Ascending aorta (tissue), 2 donors: Measurements from ENCODE around the gene IGLL5. TPM values are rescaled to one million over a fixed set of nuclear protein-coding genes. Genes with fewer than 3 reads are reported as not detected.
"Not testable (repeated sequence)": the region's sequence is repeated elsewhere in the genome, so short reads cannot be mapped to it uniquely, and the experiment has no call there.

ENCODE experiments used
- DNase-seq, 2 donors: peaks; one replicate each; pipeline ENCODE4 v3.0.0-alpha.2; 2019; ENCODE audit warnings: low spot score in 2 of 2
- H3K27ac ChIP-seq, 2 donors: fragments of 200-600 bp; sonication (generic); one replicate each; pipeline ENCODE4 v1.5.1; 2016 to 2017; ENCODE audit warnings: mild to moderate bottlenecking in 1 of 2
- H3K27me3 ChIP-seq: fragments of 200-600 bp; sonication (generic); one replicate; pipeline ENCODE4 v1.5.1; 2017
- H3K36me3 ChIP-seq, 2 donors: fragments of 200-600 bp; sonication (generic); one replicate each; pipeline ENCODE4 v1.5.1; 2016
- H3K4me1 ChIP-seq, 2 donors: fragments of 200-600 bp; sonication (generic); one replicate each; pipeline ENCODE4 v1.5.1; 2016 to 2017; ENCODE audit warnings: mild to moderate bottlenecking in 1 of 2
- H3K4me3 ChIP-seq, 2 donors: fragments of 200-600 bp; sonication (generic); one replicate each; pipeline ENCODE4 v1.5.1; 2016 to 2017; ENCODE audit warnings: mild to moderate bottlenecking in 1 of 2
- H3K9me3 ChIP-seq, 2 donors: fragments of 200-600 bp; sonication (generic); one replicate each; pipeline ENCODE4 v1.5.1; 2016
- intact Hi-C: fragments of 100-400 bp; cut with DNase I; formaldehyde crosslinking; loops from one replicate; pipeline ENCODE4 v1.15.1; 2023
- total RNA-seq: library from RNA; depleted of rRNA; stranded (reverse); fragments of >200 nt; gene quantifications from one replicate; pipeline ENCODE4 v1.1.0, GENCODE V29; 2016
- TF ChIP-seq, protein P1 (sequence below), 3 experiments: fragments of 200-600 bp in 2 of 3; fragments of 450-650 bp in 1 of 3; sonication (generic) in 2 of 3; IDR thresholded peaks; one replicate each; pipeline ENCODE4 v1.5.1; 2016 to 2019; ENCODE audit warnings: antibody characterized with exemption in 3 of 3, mild to moderate bottlenecking in 1 of 3, moderate library complexity in 1 of 3

The IGLL5 gene
- total RNA-seq, 1 donor from 2014 or later: 2.3 TPM

DNA sequence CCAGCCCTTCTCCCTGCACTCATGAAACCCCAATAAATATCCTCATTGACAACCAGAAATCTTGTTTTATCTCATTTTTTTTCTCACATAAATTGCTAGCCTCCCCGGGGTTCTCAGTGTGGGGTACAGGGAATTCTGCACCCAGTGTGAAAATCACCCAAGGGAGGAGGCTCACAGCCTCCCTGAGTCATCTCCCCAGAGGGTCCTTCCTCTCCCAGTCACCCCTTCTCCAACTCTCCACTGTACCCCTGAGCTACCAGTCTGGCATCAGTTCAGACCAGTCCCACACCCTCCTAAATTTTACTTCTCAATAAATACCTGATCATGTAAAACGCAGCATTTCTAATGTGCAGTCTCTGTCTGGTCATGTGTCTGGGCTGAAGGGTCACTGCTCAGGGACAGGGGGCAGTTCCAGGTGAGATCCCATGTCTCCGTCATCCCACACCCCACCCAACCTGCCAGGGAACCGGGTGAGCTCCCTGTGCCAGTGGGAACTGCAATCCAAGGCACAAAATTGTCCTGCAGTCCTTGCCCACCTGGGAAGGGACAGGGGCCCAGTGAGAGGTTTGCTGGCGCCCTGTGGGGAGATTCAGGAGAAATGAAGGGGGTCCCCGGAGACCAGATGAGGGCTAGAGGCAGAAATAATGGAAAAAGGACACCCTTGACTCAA, 8.3 kb downstream of the IGLL5 start:
- Histone ChIP-seq H3K4me1 (no peaks in the 10 kb centered on the region), H3K4me3 (no peak overlapping the region), H3K27me3 (no peaks in the 10 kb centered on the region), H3K36me3 (no peaks in the 10 kb centered on the region), H3K27ac (no peak overlapping the region), H3K9me3 (no peaks in the 10 kb centered on the region)
- no peak for DNase-seq
- TF ChIP-seq, protein P1, sequence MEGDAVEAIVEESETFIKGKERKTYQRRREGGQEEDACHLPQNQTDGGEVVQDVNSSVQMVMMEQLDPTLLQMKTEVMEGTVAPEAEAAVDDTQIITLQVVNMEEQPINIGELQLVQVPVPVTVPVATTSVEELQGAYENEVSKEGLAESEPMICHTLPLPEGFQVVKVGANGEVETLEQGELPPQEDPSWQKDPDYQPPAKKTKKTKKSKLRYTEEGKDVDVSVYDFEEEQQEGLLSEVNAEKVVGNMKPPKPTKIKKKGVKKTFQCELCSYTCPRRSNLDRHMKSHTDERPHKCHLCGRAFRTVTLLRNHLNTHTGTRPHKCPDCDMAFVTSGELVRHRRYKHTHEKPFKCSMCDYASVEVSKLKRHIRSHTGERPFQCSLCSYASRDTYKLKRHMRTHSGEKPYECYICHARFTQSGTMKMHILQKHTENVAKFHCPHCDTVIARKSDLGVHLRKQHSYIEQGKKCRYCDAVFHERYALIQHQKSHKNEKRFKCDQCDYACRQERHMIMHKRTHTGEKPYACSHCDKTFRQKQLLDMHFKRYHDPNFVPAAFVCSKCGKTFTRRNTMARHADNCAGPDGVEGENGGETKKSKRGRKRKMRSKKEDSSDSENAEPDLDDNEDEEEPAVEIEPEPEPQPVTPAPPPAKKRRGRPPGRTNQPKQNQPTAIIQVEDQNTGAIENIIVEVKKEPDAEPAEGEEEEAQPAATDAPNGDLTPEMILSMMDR (IDR thresholded peaks at IDR 0.05): no peak
- intact Hi-C loops: no loop called here

DNA sequence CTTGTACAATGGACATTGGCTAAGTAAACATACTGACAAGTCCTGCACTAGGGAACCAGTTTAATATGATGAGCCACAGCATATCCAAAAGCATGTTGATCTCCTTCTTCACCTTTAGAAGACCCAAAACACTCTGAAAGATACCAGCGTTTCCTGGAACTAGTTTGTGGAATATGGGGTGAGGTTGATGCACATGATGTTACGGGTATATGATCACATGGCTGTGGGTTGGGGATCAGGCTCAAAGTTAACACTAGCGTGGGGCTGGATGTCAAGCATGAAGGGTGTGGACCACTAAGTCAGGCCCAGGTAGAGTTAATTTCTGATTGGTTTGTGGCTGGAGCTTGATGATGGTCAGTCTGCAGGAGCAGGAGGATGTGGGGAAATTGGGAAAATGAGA, 9.0 kb downstream of the IGLL5 start:
- TF ChIP-seq, protein P1 (IDR thresholded peaks at IDR 0.05): no peak
- no peak for DNase-seq
- Histone ChIP-seq H3K27me3 (no peaks in the 10 kb centered on the region), H3K4me3 (no peak overlapping the region), H3K4me1 (no peaks in the 10 kb centered on the region), H3K27ac (no peak overlapping the region), H3K36me3 (no peaks in the 10 kb centered on the region), H3K9me3 (no peaks in the 10 kb centered on the region)
- intact Hi-C loops: no loop called here

DNA sequence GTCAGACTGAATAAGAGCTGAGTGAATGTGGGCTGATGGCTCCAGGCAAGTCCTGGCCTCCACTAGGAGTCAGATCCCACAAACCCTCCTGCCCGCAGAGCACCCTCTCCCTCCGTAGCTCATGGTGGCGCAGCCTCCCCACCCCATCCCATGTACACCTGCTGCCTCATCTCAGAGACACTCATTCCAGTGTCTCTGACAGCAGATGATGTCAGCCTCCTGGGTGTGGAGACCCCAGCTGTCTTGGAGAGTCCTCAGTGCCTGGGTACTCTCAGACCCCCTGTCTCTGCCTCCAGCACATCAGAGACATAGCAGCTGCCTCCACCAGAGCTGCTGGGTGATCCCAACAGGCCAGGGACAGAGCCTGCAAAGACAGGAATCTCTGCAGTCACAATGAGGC, 9.5 kb downstream of the IGLL5 start:
- H3K36me3 ChIP-seq: no peaks in the 10 kb centered on the region
- TF ChIP-seq, protein P1 (IDR thresholded peaks at IDR 0.05): no peak
- no peaks in the 10 kb centered on the region for H3K4me1 ChIP-seq
- H3K9me3 ChIP-seq: no peaks in the 10 kb centered on the region
- no peak overlapping the region for H3K27ac ChIP-seq
- intact Hi-C loops: no loop called here
- no peak for DNase-seq
- no peaks in the 10 kb centered on the region for H3K27me3 ChIP-seq
- no peak overlapping the region for H3K4me3 ChIP-seq

DNA sequence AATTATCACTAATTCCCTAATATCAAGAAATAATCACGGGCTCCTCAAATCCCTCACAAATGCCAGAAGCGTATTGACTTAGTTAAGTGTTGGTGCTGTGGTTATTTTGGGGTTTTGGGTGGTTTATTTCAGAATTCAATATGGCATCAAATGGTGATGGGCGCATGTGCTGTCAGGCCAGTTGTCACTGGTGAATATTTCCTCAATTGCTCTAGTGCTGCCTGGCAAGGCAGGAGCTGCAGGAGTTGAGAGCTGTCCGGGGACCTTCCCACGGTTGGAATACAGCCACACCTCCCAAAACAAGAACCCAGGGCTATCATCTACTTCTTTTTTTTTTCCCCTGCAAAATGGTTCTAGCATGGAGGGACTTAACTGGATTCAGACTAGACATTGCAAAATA, 10.3 kb downstream of the IGLL5 start:
- Histone ChIP-seq H3K4me3 (no peak overlapping the region), H3K9me3 (no peaks in the 10 kb centered on the region), H3K36me3 (no peaks in the 10 kb centered on the region), H3K27ac (no peak overlapping the region), H3K27me3 (no peaks in the 10 kb centered on the region), H3K4me1 (no peaks in the 10 kb centered on the region)
- TF ChIP-seq, protein P1 (IDR thresholded peaks at IDR 0.05): no peak
- intact Hi-C loops: no loop called here
- no peak for DNase-seq

DNA sequence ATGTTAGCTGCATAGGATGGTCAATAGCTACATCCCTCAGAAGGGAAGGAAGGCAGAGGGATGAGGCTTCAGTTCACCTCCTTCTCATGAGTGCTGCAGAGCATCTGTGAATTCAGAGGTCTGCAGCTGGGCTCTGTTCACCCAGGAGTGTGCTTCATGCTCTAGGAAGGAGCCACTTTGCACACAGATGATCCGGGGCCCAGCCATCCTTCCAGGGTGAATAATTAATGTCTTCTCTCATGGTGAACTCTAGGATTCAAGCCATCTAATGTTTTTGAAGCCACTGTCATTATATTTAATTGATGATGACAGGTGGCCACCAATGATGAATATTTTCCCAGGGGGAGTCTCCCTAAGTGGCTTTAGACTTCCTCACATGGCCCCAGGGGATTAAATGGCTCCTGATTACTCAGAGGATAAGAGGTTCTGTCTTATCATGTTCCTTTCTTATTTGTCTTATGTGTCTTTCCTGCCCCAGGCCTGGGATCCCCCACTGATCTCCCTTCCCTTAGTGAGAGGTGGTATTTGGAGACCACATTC, 10.9 kb downstream of the IGLL5 start:
- intact Hi-C loops, H3K4me1 ChIP-seq, H3K36me3 ChIP-seq, H3K9me3 ChIP-seq, H3K27me3 ChIP-seq, DNase-seq, H3K27ac ChIP-seq, H3K4me3 ChIP-seq: not testable (repeated sequence)

DNA sequence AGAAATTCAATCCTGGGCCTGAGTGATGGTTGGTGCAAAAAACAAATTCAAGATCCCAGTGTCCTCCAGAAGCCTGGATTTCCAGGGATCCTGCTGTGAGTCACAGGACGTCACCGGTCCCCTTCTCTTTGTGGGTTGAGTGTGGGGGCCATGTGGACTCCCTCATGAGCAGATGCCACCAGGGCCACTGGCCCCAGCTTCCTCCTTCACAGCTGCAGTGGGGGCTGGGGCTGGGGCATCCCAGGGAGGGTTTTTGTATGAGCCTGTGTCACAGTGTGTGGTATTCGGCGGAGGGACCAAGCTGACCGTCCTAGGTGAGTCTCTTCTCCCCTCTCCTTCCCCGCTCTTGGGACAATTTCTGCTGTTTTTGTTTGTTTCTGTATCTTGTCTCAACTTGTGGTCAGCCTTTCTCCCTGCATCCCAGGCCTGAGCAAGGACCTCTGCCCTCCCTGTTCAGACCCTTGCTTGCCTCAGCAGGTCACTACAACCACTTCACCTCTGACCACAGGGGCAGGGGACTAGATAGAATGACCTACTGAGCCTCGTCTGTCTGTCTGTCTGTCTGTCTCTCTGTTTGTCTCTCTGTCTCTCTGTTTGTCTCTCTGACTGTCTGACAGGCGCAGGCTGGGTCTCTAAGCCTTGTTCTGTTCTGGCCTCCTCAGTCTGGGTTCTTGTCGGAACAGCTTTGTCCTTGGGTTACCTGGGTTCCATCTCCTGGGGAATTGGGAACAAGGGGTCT, 11.9 kb downstream of the IGLL5 start:
- H3K4me3 ChIP-seq, H3K27ac ChIP-seq, H3K27me3 ChIP-seq, H3K36me3 ChIP-seq, H3K9me3 ChIP-seq, H3K4me1 ChIP-seq, intact Hi-C loops, DNase-seq: not testable (repeated sequence)

DNA sequence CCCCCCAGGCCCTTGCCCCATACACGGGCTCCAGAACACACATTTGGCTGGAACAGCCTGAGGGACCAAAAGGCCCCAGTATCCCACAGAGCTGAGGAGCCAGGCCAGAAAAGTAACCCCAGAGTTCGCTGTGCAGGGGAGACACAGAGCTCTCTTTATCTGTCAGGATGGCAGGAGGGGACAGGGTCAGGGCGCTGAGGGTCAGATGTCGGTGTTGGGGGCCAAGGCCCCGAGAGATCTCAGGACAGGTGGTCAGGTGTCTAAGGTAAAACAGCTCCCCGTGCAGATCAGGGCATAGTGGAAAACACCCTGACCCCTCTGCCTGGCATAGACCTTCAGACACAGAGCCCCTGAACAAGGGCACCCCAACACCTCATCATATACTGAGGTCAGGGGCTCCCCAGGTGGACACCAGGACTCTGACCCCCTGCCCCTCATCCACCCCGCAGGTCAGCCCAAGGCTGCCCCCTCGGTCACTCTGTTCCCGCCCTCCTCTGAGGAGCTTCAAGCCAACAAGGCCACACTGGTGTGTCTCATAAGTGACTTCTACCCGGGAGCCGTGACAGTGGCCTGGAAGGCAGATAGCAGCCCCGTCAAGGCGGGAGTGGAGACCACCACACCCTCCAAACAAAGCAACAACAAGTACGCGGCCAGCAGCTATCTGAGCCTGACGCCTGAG, 13.1 kb downstream of the IGLL5 start:
- DNase-seq, intact Hi-C loops, H3K27ac ChIP-seq: not testable (repeated sequence)

More for the DNA sequence above, 13.1 kb downstream of the IGLL5 start:
- not testable (repeated sequence) for H3K36me3 ChIP-seq, H3K4me1 ChIP-seq, H3K27me3 ChIP-seq, H3K4me3 ChIP-seq, H3K9me3 ChIP-seq
